ENCODE measurements around the gene RHOC. TPM values are rescaled to one million over a fixed set of nuclear protein-coding genes. Genes with fewer than 3 reads are reported as not detected.
A peak's percentile ranks its signal among the peaks of the same experiment; 100 is the strongest.

Gene RHOC
- total RNA-seq, 1 donor from 2014 or later: 50.4 TPM

DNA sequence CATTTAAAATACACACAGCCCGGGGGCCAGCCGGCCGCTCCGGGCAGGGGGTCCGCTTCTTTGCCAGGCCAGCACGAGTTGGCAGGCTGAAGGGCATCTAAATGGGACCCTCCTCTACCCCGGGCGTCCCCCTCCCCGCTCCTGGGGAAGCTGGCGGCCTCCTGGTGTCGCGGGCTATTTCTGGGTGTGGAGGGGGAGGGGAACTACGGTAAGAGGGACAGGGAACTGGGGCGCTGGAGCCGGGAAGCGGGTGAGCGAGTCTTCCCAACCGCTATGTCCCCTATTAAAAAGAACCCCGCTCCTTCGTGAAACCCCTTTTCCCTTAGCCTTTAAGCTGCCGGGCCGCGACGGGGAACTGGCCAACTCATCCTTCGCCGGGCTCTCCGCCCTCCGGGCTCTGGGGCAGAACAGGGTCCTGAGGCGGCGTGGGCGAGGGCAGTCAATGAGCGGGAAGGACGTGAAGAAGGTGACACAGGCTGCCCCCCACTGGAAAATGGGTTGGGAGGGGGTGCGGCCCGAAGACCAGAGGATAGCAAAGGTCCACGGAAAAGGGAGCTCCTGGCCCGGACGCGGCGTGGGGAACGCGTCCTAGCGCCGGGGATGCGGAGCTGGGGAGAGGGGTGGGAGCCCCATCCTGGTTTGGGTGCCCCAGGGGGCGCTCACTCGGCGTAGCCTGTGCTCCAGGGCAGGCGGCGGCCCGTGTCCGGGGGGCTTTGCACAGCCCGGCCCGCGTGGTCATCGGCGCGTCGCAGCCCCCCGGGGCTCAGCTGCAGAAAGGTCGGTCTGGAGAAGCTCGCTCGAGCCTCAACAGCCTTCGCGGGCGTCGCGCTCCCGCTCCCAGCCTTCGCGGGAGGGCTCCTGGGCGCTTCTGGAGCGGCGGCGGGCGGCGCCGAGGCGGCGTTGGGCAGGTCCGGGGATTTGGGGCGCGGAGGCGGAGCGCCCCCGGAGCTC lies 7.7 kb upstream of the RHOC start:
- H3K4me3 Mint-ChIP-seq: peak overlapping the region; percentile 84
- H3K27ac Mint-ChIP-seq: no peak overlapping the region
- H3K9me3 Mint-ChIP-seq: no peaks in the 10 kb centered on the region
- H3K36me3 Mint-ChIP-seq (ENCODE audit: low read depth): peaks cover 1% of the 10 kb centered on the region
- peaks cover 45% of the 10 kb centered on the region for H3K4me1 Mint-ChIP-seq (ENCODE audit: low read depth)
- DNase-seq (ENCODE audit: low spot score): no peak
- intact Hi-C loops (cut with micrococcal nuclease): loop anchor here (1.0 to 5.0 kb wide), 7 partner anchors 7 to 1633 kb away; partner anchors contain the start of genes CAPZA1, RHOC, RSBN1 and ST7L
- H3K27me3 Mint-ChIP-seq (ENCODE audit: insufficient read depth): peaks cover 30% of the 10 kb centered on the region

DNA sequence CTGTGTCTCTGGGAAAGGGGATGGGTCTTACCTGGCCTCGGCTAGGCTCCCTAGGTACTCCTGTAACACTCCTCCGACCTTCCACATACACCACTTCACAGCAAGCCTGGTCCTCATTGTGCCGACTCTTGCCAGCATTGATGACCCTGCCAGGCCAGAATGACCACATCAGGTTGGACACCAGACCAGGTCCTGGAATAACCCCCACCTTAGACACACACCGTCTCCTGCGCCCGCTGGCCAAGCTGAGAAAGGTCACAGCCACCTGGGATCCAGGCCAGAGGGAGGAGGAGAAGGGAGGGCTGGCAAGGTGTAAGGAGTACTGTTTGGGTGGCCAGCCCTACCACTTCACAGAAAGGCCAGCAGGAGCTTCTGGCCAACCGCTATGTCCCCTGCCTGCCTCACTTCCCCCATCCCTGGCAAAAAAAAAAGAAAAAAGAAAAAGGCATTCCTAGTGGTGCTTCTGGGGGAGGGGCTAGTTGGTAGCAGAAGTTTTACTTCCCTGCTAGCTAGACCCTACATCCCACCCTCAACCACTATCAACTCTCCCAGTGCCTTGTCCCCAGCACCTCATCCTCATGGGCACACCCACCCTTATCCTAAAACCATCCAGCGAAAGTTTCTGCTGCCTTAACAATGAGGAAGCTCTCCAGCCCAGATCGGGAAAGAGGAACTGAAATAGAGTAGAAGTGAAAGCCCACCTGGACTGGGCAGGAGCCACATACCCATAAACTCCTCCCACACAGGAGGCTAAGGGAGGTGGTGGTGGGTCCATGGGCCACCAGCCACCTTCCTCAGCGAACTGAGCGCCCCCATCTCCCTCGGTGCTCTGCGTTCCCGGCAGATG lies 6.8 kb upstream of the RHOC start:
- Mint-ChIP-seq H3K36me3 (ENCODE audit: low read depth) (peaks cover 1% of the 10 kb centered on the region), H3K4me1 (ENCODE audit: low read depth) (peaks cover 50% of the 10 kb centered on the region), H3K27me3 (ENCODE audit: insufficient read depth) (peaks cover 29% of the 10 kb centered on the region), H3K9me3 (no peaks in the 10 kb centered on the region), H3K4me3 (peak overlapping the region; percentile 84), H3K27ac (no peak overlapping the region)
- DNase-seq (ENCODE audit: low spot score): no peak
- intact Hi-C loops (cut with micrococcal nuclease): loop anchor here (2.0 kb wide), 1 partner anchor 13 kb away; no protein-coding TSS in a partner anchor

DNA sequence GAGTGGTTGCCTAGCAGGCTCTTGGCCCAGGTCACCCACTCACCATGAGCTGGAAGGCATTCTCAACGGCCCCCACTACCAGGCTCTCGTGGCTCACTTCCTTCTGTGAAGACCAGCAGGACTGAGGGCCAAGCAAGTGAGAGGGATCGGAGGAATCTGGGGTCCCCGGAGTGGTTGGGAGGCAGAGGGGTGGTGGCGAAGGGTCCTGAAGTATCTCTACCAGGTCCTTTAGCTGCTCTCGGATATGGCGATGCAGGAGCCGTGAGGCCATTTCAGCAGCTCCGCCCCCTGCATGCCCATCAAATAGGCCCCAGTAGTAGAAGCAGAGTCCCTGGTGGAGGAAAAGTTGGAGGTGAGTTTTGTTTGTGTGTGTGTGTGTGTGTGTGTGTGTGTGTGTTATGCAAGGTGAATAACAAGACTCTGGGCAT lies 5.8 kb upstream of the RHOC start:
- intact Hi-C loops (cut with micrococcal nuclease): no loop called here
- Mint-ChIP-seq H3K4me1 (ENCODE audit: low read depth) (peaks cover 42% of the 10 kb centered on the region), H3K36me3 (ENCODE audit: low read depth) (peaks cover 1% of the 10 kb centered on the region), H3K9me3 (no peaks in the 10 kb centered on the region), H3K4me3 (no peak overlapping the region), H3K27ac (no peak overlapping the region), H3K27me3 (ENCODE audit: insufficient read depth) (peaks cover 36% of the 10 kb centered on the region)
- DNase-seq (ENCODE audit: low spot score): no peak

DNA sequence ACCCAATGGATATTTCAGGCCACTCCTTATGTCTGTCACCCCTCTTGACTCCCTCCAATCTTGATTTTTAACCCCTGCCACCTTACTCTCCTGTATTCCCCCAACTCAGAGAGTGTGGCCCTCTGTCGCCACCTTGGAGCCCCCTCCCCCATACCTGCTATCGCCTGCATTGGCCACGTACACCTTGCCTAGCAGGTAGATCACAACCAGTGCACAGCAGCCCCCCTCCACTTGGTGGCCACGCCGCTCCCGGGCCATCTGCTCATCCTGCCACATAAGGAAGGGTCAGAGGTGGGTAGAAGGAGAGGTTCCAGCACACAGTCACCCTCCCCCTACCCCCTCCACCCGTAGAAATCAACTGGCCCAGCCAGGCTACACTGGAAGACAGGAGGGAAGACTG lies 5.3 kb upstream of the RHOC start:
- Mint-ChIP-seq H3K4me3 (no peak overlapping the region), H3K9me3 (no peaks in the 10 kb centered on the region), H3K4me1 (ENCODE audit: low read depth) (peaks cover 41% of the 10 kb centered on the region), H3K27me3 (ENCODE audit: insufficient read depth) (peaks cover 34% of the 10 kb centered on the region), H3K27ac (no peak overlapping the region), H3K36me3 (ENCODE audit: low read depth) (peaks cover 1% of the 10 kb centered on the region)
- intact Hi-C loops (cut with micrococcal nuclease): no loop called here
- no peak for DNase-seq (ENCODE audit: low spot score)

DNA sequence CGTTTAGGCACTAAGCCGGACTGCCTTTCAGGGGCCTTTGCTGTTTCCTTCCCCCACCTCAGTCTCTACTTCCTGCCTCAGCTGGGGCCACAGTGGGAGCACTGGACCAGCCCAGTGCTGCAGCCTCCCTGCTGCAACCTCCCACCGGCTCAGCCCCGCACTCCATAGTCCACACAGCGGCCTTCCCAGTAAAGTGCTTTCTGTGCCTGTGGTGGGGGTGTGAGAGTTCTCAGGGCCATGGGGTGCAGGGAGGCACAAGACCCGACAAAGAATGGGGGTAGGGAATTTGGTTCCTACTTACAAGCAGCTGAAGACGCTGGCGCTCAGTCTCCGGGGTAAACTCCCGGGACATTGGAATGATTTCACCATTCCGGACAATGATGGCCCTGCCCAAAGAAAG lies 4.7 kb upstream of the RHOC start:
- H3K36me3 Mint-ChIP-seq (ENCODE audit: low read depth): peaks cover 1% of the 10 kb centered on the region
- peaks cover 34% of the 10 kb centered on the region for H3K27me3 Mint-ChIP-seq (ENCODE audit: insufficient read depth)
- intact Hi-C loops (cut with micrococcal nuclease): no loop called here
- no peak for DNase-seq (ENCODE audit: low spot score)
- no peaks in the 10 kb centered on the region for H3K9me3 Mint-ChIP-seq
- H3K27ac Mint-ChIP-seq: no peak overlapping the region
- peaks cover 35% of the 10 kb centered on the region for H3K4me1 Mint-ChIP-seq (ENCODE audit: low read depth)
- no peak overlapping the region for H3K4me3 Mint-ChIP-seq

DNA sequence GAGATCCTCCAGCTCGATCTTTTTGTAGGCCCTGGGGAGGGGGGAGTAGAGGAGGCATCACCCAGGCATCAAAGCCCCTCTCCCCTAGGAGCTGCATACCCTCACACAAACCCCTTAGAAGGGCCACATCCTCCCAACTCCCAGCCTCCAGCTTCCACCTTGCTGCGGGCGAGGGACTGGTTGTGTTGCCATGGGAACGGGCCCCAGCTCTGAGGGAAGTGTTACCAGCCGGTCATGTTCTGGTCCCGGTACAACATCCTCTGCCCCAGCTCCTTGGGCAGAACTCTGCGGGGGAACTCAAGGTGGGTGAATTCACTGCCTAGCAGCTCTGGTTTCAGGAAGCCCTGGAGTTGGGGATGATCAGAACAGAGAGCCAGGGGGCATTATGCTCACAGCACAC lies 4.1 kb upstream of the RHOC start:
- peaks cover 34% of the 10 kb centered on the region for H3K27me3 Mint-ChIP-seq (ENCODE audit: insufficient read depth)
- H3K27ac Mint-ChIP-seq: no peak overlapping the region
- DNase-seq (ENCODE audit: low spot score): no peak
- peaks cover 29% of the 10 kb centered on the region for H3K4me1 Mint-ChIP-seq (ENCODE audit: low read depth)
- intact Hi-C loops (cut with micrococcal nuclease): no loop called here
- no peak overlapping the region for H3K4me3 Mint-ChIP-seq
- peaks cover 1% of the 10 kb centered on the region for H3K36me3 Mint-ChIP-seq (ENCODE audit: low read depth)
- H3K9me3 Mint-ChIP-seq: no peaks in the 10 kb centered on the region

DNA sequence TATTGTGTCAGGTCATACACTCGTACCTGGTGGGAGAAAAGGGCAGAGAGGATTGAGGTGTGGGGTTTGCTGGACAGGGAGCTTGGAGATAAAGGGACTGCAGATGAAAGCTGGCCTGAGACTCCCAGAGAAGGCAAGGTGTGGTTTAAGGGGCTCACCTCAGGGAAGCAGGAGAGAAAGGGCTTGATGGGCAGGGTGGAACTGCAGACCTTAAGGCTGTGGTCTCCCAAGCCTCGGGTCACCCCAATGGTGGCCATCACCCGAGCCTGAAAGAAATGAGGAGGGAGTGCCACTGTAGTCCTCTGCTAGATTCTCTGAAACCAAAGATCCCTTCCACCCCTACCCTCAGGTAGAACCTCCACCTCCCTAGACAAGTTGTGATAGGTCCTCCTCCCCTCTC lies 3.7 kb upstream of the RHOC start:
- peaks cover 1% of the 10 kb centered on the region for H3K36me3 Mint-ChIP-seq (ENCODE audit: low read depth)
- H3K4me1 Mint-ChIP-seq (ENCODE audit: low read depth): peaks cover 29% of the 10 kb centered on the region
- H3K4me3 Mint-ChIP-seq: no peak overlapping the region
- peaks cover 34% of the 10 kb centered on the region for H3K27me3 Mint-ChIP-seq (ENCODE audit: insufficient read depth)
- no peaks in the 10 kb centered on the region for H3K9me3 Mint-ChIP-seq
- H3K27ac Mint-ChIP-seq: no peak overlapping the region
- DNase-seq (ENCODE audit: low spot score): no peak
- intact Hi-C loops (cut with micrococcal nuclease): no loop called here

DNA sequence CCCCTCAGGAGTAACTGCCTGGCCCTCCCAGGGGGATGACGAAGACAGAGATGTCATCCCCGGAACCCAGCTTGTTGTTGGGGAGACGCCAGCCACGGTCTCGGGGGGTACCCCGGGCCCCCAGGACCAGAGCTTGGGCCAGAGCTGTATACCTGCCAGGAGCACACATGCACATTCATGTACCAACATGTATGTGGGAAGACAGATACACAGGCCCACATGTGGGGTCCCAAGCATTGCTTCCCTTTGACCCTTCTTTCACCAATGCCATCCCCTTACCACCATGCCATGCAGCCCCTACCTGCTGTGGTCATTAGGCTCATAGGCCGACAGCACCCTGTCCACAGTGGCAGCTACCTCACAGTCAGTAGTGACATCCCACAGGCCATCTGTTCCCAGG lies 3.2 kb upstream of the RHOC start:
- intact Hi-C loops (cut with micrococcal nuclease): no loop called here

DNA sequence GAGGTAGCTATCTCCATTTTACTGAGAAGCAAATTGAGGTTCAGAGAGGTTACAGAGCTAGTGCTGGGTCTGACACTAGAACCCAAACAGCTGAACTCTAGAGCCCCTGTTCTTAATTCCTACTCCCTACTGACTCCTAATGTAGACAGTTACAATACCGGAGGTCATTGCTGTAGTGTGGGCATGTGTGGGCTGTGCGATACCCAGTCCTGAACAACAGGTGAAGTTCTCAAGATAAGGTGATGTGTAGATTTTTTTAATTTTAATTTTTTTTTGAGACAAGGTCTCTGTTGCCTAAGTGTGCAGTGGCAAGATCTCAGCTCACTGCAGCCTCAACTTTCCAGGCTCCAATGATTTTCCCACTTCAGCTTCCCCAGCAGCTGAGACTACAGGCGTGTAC lies 1.6 kb upstream of the RHOC start:
- Mint-ChIP-seq H3K27me3 (ENCODE audit: insufficient read depth) (peaks cover 20% of the 10 kb centered on the region), H3K9me3 (no peaks in the 10 kb centered on the region), H3K4me1 (ENCODE audit: low read depth) (peaks cover 43% of the 10 kb centered on the region), H3K36me3 (ENCODE audit: low read depth) (no peaks in the 10 kb centered on the region), H3K27ac (no peak overlapping the region), H3K4me3 (peak overlapping the region; percentile 84)
- intact Hi-C loops (cut with micrococcal nuclease): loop anchor here (10.0 kb wide), 1 partner anchor 1226 kb away; no protein-coding TSS in a partner anchor
- DNase-seq (ENCODE audit: low spot score): no peak

More for the DNA sequence above, 3.2 kb upstream of the RHOC start:
- Mint-ChIP-seq H3K36me3 (ENCODE audit: low read depth) (peaks cover 1% of the 10 kb centered on the region), H3K27me3 (ENCODE audit: insufficient read depth) (peaks cover 32% of the 10 kb centered on the region), H3K27ac (no peak overlapping the region), H3K4me3 (no peak overlapping the region), H3K4me1 (ENCODE audit: low read depth) (peaks cover 32% of the 10 kb centered on the region), H3K9me3 (no peaks in the 10 kb centered on the region)
- no peak for DNase-seq (ENCODE audit: low spot score)

DNA sequence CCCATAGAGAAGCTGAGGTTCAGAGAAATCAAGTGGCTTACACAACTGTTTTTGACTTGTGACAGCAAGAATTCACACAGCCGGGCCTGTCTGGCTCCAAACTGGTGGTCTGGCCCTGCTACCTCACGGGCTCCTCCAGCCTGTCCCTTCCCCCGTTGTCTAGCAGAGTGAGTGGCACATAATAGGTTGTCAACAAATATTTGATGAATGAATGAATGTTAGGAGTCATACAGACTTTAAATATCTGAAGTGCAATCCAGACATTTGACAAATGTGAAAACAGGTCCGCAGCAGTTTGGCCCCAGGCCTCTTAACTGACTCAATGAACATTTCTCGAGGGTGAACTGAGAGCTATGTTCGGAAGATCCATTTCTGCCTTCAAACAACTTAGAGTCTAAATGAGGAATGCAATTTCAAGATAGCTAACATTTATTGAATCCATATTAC lies 1.1 kb upstream of the RHOC start:
- intact Hi-C loops (cut with micrococcal nuclease): loop anchor here (10.0 kb wide), 1 partner anchor 1227 kb away; no protein-coding TSS in a partner anchor

DNA sequence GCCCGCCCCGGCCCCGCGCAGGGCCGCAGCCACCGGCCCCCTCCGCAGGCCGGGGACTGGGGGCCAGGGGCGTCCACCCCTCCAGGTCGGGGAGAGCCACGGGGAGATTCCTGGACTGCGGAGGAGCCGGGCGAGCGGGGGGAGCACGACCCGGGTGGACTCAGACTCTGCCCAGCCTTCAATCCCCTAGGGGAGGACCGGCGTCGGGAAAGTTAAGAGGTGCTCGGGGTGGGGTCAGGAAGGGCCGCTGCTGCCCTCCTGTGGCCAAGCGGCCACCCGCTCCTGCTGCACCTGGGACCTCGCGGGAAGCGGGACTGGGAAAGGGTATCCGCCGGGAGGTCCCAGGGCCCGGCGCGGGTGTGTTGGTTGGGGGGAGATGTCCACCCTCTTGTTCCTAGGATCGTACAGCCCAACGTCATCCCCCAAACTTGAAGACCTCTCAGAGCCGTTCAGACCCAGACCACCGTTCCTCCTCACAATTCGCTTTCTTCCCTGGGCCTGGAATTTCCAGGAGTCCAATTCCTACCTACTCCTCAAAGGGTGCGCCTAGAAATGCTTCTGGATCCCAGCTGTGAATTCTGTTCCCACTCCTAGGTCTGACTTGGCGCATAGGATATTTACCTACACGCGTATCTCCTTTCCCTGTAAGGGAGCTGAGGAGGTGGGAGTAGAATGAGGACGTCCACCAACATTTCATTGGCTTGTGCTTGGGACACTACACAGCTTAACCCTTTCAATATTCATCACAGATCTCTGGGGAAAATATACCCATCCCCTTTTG lies 484 bp upstream of the RHOC start:
- H3K9me3 Mint-ChIP-seq: no peaks in the 10 kb centered on the region
- peaks cover 9% of the 10 kb centered on the region for H3K36me3 Mint-ChIP-seq (ENCODE audit: low read depth)
- H3K4me1 Mint-ChIP-seq (ENCODE audit: low read depth): peaks cover 52% of the 10 kb centered on the region
- DNase-seq (ENCODE audit: low spot score): peak; percentile 60
- peak overlapping the region; percentile 84 for H3K4me3 Mint-ChIP-seq
- intact Hi-C loops (cut with micrococcal nuclease): loop anchor here (1.0 to 10.0 kb wide), 6 partner anchors 8 to 1227 kb away; partner anchors contain the start of genes CAPZA1, PPM1J and ST7L
- peak overlapping the region; percentile 81 for H3K27ac Mint-ChIP-seq
- H3K27me3 Mint-ChIP-seq (ENCODE audit: insufficient read depth): peaks cover 13% of the 10 kb centered on the region

More for the DNA sequence above, 1.1 kb upstream of the RHOC start:
- Mint-ChIP-seq H3K27ac (no peak overlapping the region), H3K4me3 (peak overlapping the region; percentile 84), H3K27me3 (ENCODE audit: insufficient read depth) (peaks cover 16% of the 10 kb centered on the region), H3K36me3 (ENCODE audit: low read depth) (peaks cover 3% of the 10 kb centered on the region), H3K4me1 (ENCODE audit: low read depth) (peaks cover 46% of the 10 kb centered on the region), H3K9me3 (no peaks in the 10 kb centered on the region)
- no peak for DNase-seq (ENCODE audit: low spot score)
